A549 (cell line): ENCODE results near the gene SPPL2A. TPM values are rescaled to one million over a fixed set of nuclear protein-coding genes. Genes with fewer than 3 reads are reported as not detected.

Experiments
- BCL3 ChIP-seq: fragments of >200 bp; sonication (Bioruptor Twin); formaldehyde crosslinking; IDR thresholded peaks from 3 replicates; pipeline ENCODE4 v1.6.1; 2016
- BHLHE40 ChIP-seq: IDR thresholded peaks from 2 replicates; pipeline ENCODE4 v1.6.1; 2012; ENCODE audit warnings: low read depth, low read length, inconsistent platforms
- CBX2 ChIP-seq: fragments of 200-600 bp; sonication (generic); IDR thresholded peaks from 2 replicates; pipeline ENCODE4 v1.6.1; 2016; ENCODE audit warnings: low read depth, mild to moderate bottlenecking, borderline replicate concordance
- CEBPB ChIP-seq, 2 experiments: fragments of >200 bp in 1 of 2; sonication (Bioruptor Twin) in 1 of 2; formaldehyde crosslinking in 1 of 2; IDR thresholded peaks; 2 replicates each; pipeline ENCODE4 v1.6.1; 2012 to 2016
- CHD2 ChIP-seq: fragments of 150-350 bp; IDR thresholded peaks from 2 replicates; pipeline ENCODE4 v1.6.1; 2014; ENCODE audit warnings: low read length; ENCODE audit not compliant: partially characterized antibody
- CHD4 ChIP-seq: fragments of 200-600 bp; sonication (generic); IDR thresholded peaks from 2 replicates; pipeline ENCODE4 v1.6.1; 2016; ENCODE audit warnings: antibody characterized with exemption, mild to moderate bottlenecking, borderline replicate concordance
- CTCF ChIP-seq: fragments of >200 bp; sonication (Bioruptor Twin); formaldehyde crosslinking; IDR thresholded peaks from 3 replicates; pipeline ENCODE4 v1.5.1; 2016
- ELK1 ChIP-seq: fragments of 150-350 bp; IDR thresholded peaks from 2 replicates; pipeline ENCODE4 v1.6.1; 2014; ENCODE audit warnings: low read depth, mild to moderate bottlenecking, low read length
- ESRRA ChIP-seq: fragments of 150-350 bp; IDR thresholded peaks from 2 replicates; pipeline ENCODE4 v1.6.1; 2014; ENCODE audit warnings: mild to moderate bottlenecking, low read length, borderline replicate concordance
- JUNB ChIP-seq: fragments of >200 bp; sonication (Bioruptor Twin); formaldehyde crosslinking; IDR thresholded peaks from 2 replicates; pipeline ENCODE4 v1.6.1; 2016
- KDM1A ChIP-seq: fragments of 200-600 bp; sonication (generic); IDR thresholded peaks from 2 replicates; pipeline ENCODE4 v1.6.1; 2016; ENCODE audit warnings: low read depth, mild to moderate bottlenecking
- KDM5A ChIP-seq: fragments of 200-600 bp; sonication (generic); IDR thresholded peaks from 2 replicates; pipeline ENCODE4 v1.6.1; 2016; ENCODE audit warnings: antibody characterized with exemption, mild to moderate bottlenecking
- MAZ ChIP-seq: fragments of 150-350 bp; IDR thresholded peaks from 2 replicates; pipeline ENCODE4 v1.6.1; 2014; ENCODE audit warnings: antibody characterized with exemption, low read depth, low read length, borderline replicate concordance
- MYC ChIP-seq: IDR thresholded peaks from 2 replicates; pipeline ENCODE4 v1.6.1; 2012; ENCODE audit warnings: mild to moderate bottlenecking, inconsistent platforms, low read length, improper control_type of control experiment, borderline replicate concordance
- NFE2L2 ChIP-seq: fragments of 150-350 bp; conservative IDR thresholded peaks from 2 replicates; pipeline ENCODE4 v1.6.1; 2014; ENCODE audit warnings: low read length
- NPAS2 ChIP-seq: fragments of 250-450 bp; sonication (Bioruptor Pico); IDR thresholded peaks from 2 replicates; pipeline ENCODE4 v1.8.0; 2022; ENCODE audit warnings: mild to moderate bottlenecking, moderate library complexity, borderline replicate concordance
- PBX3 ChIP-seq: IDR thresholded peaks from 2 replicates; pipeline ENCODE4 v1.6.1; 2012
- POLR2A ChIP-seq: IDR thresholded peaks from 2 replicates; pipeline ENCODE4 v1.6.1; 2012; ENCODE audit warnings: mild to moderate bottlenecking, low read length
- RAD21 ChIP-seq, 2 experiments: fragments of >200 bp in 1 of 2; sonication (Bioruptor Twin) in 1 of 2; formaldehyde crosslinking in 1 of 2; IDR thresholded peaks in 1 of 2; conservative IDR thresholded peaks in 1 of 2; 2 replicates in 1 of 2; 3 replicates in 1 of 2; pipeline ENCODE4 v1.6.1; 2012 to 2018; ENCODE audit warnings: inconsistent platforms in 1 of 2
- RCOR1 ChIP-seq: fragments of 150-350 bp; IDR thresholded peaks from 2 replicates; pipeline ENCODE4 v1.6.1; 2014; ENCODE audit warnings: antibody characterized with exemption, low read length, low read depth
- RFX5 ChIP-seq: fragments of 450-650 bp; IDR thresholded peaks from 2 replicates; pipeline ENCODE4 v1.7.1; 2014; ENCODE audit warnings: antibody characterized with exemption, mild to moderate bottlenecking, moderate library complexity
- RNF2 ChIP-seq: fragments of 200-600 bp; sonication (generic); IDR thresholded peaks from 2 replicates; pipeline ENCODE4 v1.6.1; 2016; ENCODE audit warnings: low read depth, mild to moderate bottlenecking, antibody characterized with exemption, moderate library complexity, borderline replicate concordance
- SMC3 ChIP-seq: fragments of >200 bp; sonication (Bioruptor Twin); formaldehyde crosslinking; IDR thresholded peaks from 3 replicates; pipeline ENCODE4 v1.6.1; 2018; ENCODE audit warnings: inconsistent platforms
- TP53 ChIP-seq: fragments of 250-450 bp; sonication (Bioruptor Pico); IDR thresholded peaks from 2 replicates; pipeline ENCODE4 v1.5.0; 2021; ENCODE audit warnings: mild to moderate bottlenecking, moderate library complexity
- polyA plus RNA-seq, 4 experiments: library from polyadenylated mRNA; depleted of rRNA in 3 of 4; stranded (reverse); fragments of >200 nt; fragmentation: RNase III in 1 of 4; extraction: RNeasy Plus Mini Kit Qiagen cat#74134 plus additional on column Dnase treatment in 1 of 4; gene quantifications; 2 replicates in 3 of 4; 3 replicates in 1 of 4; pipeline ENCODE4 v1.2.3, GENCODE V29; 2011 to 2017
- TF ChIP-seq, protein P1 (sequence below): fragments of 250-450 bp; sonication (Bioruptor Pico); IDR thresholded peaks from 2 replicates; pipeline ENCODE4 v1.5.0; 2020; ENCODE audit warnings: low read depth, mild to moderate bottlenecking, moderate library complexity
- TF ChIP-seq, protein P2 (sequence below): IDR thresholded peaks from 2 replicates; pipeline ENCODE4 v1.6.1; 2012

SPPL2A gene
- polyA plus RNA-seq, 2 of the 4 experiments (the other 2 are of a cell fraction), result 87.7 to 138 TPM

DNA sequence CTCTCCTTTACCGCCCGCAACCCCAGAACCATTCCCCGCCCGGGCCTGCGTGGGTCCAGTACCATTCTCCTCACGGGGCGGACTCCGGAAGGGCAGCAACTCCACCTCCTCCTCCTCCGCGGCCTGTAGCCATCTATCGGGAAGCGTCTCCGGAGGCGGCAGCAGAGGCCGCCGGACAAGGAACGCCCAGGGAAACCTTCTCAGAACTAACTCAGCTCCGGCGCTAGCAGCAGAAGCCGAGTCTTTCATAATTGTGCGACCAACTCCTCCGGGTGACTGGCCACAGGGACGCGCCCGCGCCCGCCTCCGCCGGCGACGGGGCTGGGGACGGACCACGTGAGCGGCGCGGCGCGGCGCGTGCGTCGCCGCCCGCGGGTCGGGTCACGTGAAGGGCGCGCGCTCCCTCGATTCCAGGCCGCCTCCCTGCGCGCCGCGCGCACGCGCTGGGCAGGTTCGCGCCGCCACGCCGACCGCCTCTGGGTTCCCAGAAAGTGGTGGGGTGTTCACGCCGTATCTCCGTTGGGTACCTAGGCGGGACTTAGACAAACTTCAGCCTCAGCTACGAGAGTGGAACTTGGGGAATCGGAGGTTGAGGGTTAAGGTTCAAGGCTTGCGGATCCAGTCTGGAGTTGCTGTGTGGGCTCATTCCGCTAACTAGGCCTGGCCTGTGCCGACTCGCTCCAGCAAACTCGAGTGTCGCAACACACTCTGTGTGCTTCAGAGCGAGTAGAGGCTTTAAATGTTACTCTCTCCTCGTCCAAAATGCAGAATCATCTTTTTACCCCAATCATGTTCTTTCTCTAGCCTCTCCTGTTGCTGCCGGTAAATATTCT, 78.8 kb downstream of the SPPL2A start, which contains the start of gene TRPM7 (continued):
- TF ChIP-seq, protein P1, sequence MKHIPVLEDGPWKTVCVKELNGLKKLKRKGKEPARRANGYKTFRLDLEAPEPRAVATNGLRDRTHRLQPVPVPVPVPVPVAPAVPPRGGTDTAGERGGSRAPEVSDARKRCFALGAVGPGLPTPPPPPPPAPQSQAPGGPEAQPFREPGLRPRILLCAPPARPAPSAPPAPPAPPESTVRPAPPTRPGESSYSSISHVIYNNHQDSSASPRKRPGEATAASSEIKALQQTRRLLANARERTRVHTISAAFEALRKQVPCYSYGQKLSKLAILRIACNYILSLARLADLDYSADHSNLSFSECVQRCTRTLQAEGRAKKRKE (CRISPR knock-in tag), result peak; percentile 53; the same call in 1 of the 2 replicates
- TF ChIP-seq CHD2, result no peak
- peak; percentile 90 to 97 for TF ChIP-seq CEBPB (IDR thresholded peaks at IDR 0.05)
- TF ChIP-seq POLR2A, result peak; percentile 93
- TF ChIP-seq BHLHE40, result peak; percentile 89
- TF ChIP-seq CTCF, result no peak; the same call in 2 of the 3 replicates
- no peak for TF ChIP-seq RNF2
- TF ChIP-seq, protein P2, sequence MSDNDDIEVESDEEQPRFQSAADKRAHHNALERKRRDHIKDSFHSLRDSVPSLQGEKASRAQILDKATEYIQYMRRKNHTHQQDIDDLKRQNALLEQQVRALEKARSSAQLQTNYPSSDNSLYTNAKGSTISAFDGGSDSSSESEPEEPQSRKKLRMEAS, result peak; percentile 98
- TF ChIP-seq CHD4, result no peak
- peak; percentile 29; the same call in 1 of the 2 replicates for TF ChIP-seq ESRRA
- TF ChIP-seq NFE2L2, result no peak
- no peak for TF ChIP-seq CBX2
- 0 out of 2 replicates have a peak, but pooled peaks have one; percentile 41 for TF ChIP-seq MAZ
- peak; percentile 90; the same call in 2 of the 3 replicates for TF ChIP-seq BCL3
- peak; percentile 46; the same call in 1 of the 2 replicates for TF ChIP-seq RFX5
- TF ChIP-seq MYC, result peak; percentile 92
- no peak for TF ChIP-seq KDM5A
- TF ChIP-seq RCOR1, result no peak
- TF ChIP-seq JUNB, result no peak
- TF ChIP-seq SMC3, result no peak
- TF ChIP-seq KDM1A, result no peak
- TF ChIP-seq TP53 (CRISPR knock-in tag), result no peak
- TF ChIP-seq PBX3, result no peak
- peak; percentile 96 for TF ChIP-seq NPAS2 (CRISPR knock-in tag)
- TF ChIP-seq ELK1, result no peak
- TF ChIP-seq RAD21 (conservative IDR thresholded peaks at IDR 0.05 in 1 of 2, IDR thresholded peaks at IDR 0.05 in 1 of 2), result no peak
- TF ChIP-seq, all 56 proteins: peak for 22
